ENCODE measurements around the gene NDUFB11. TPM values are rescaled to one million over a fixed set of nuclear protein-coding genes. Genes with fewer than 3 reads are reported as not detected.

Gene NDUFB11
- total and polyA plus RNA-seq, 2 donors (not counting 1 experiment from before 2014, with no cell fraction given), result 38.9 to 72.7 TPM

DNA sequence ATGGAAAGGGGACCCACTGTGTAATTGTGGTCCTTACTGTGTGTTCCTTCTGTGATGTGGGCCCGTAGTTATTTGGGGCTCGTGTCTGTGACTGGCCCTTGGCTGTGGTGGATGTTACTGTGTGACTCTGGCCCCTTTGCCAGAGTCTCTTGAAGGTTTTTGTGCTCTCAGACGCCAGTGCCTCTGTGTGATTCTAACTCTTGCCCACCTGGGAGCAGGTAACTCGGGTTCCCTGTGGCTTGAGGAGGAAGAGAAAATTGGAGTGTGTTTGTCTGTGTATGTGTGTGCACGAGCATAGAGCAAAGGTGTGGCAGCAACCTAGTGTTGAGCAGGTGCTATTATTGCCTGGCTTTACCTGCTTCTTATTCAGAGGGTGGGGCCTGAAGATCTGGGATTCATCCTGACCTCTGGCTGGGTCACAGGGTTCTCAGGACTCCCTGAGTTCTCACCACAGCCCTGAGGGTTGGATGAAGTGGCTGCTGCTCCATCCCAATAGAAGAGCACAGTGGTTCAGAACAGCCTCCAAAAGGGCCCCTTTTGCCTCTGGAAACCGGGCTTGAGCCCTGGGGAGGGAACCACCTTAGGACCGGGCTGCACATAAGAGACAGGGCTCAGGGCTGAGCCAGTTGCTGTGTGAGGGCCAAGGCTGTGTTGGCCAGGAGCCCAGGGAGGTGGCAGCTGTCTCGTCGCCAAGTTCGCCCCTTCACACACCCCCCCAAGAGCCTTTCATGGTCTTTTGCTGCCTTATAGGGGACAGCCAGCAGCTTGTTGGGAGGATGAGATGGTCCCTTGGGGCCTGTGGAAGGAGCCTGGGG is 1.8 kb upstream of the NDUFB11 start:
- no peaks in the 10 kb centered on the region for H4K20me1 ChIP-seq (ENCODE audit: control insufficient read depth, extremely low read depth, insufficient read depth, low read length)
- TF ChIP-seq, protein P1, sequence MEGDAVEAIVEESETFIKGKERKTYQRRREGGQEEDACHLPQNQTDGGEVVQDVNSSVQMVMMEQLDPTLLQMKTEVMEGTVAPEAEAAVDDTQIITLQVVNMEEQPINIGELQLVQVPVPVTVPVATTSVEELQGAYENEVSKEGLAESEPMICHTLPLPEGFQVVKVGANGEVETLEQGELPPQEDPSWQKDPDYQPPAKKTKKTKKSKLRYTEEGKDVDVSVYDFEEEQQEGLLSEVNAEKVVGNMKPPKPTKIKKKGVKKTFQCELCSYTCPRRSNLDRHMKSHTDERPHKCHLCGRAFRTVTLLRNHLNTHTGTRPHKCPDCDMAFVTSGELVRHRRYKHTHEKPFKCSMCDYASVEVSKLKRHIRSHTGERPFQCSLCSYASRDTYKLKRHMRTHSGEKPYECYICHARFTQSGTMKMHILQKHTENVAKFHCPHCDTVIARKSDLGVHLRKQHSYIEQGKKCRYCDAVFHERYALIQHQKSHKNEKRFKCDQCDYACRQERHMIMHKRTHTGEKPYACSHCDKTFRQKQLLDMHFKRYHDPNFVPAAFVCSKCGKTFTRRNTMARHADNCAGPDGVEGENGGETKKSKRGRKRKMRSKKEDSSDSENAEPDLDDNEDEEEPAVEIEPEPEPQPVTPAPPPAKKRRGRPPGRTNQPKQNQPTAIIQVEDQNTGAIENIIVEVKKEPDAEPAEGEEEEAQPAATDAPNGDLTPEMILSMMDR (conservative IDR thresholded peaks at IDR 0.05 in 1 of 2, IDR thresholded peaks at IDR 0.05 in 1 of 2; ENCODE audit: low read depth in 1 of 2, low read length in 2 of 2), result no peak
- TF ChIP-seq EZH2 (IDR thresholded peaks at IDR 0.05; ENCODE audit: low read length, missing control alignments), result no peak
- no peaks in the 10 kb centered on the region for H3K27me3 ChIP-seq (ENCODE audit: control insufficient read depth, insufficient read depth, low read length)
- peak overlapping the region; percentile 63 for H3K27ac ChIP-seq (ENCODE audit: insufficient read depth, low read length)
- H3K4me1 ChIP-seq (ENCODE audit: control insufficient read depth, extremely low read depth, insufficient read depth, low read length), result no peaks in the 10 kb centered on the region
- peak overlapping the region; percentile 87 for H3K9ac ChIP-seq (ENCODE audit: insufficient read depth, low read length)
- no peak for DNase-seq (ENCODE audit: low read depth in 2 of 2)
- peak overlapping the region; percentile 50 to 85 (median 68) for H3K4me3 ChIP-seq (replicated peaks in 1 of 4; ENCODE audit: control extremely low read depth in 1 of 4, insufficient read depth in 1 of 4, low read depth in 3 of 4, low read length in 4 of 4)
- H3K4me2 ChIP-seq (ENCODE audit: extremely low read depth, insufficient read depth, low read length), result peak overlapping the region; percentile 92
- H3K36me3 ChIP-seq (ENCODE audit: control insufficient read depth, insufficient read depth, low read length), result no peaks in the 10 kb centered on the region
- no peaks in the 10 kb centered on the region for H3K9me3 ChIP-seq (ENCODE audit: control insufficient read depth, insufficient read depth, low read depth, low read length)
- H2AFZ ChIP-seq (ENCODE audit: low read length), result no peak overlapping the region
- H3K79me2 ChIP-seq (ENCODE audit: control insufficient read depth, insufficient read depth, low read length), result peaks cover 66% of the 10 kb centered on the region

DNA sequence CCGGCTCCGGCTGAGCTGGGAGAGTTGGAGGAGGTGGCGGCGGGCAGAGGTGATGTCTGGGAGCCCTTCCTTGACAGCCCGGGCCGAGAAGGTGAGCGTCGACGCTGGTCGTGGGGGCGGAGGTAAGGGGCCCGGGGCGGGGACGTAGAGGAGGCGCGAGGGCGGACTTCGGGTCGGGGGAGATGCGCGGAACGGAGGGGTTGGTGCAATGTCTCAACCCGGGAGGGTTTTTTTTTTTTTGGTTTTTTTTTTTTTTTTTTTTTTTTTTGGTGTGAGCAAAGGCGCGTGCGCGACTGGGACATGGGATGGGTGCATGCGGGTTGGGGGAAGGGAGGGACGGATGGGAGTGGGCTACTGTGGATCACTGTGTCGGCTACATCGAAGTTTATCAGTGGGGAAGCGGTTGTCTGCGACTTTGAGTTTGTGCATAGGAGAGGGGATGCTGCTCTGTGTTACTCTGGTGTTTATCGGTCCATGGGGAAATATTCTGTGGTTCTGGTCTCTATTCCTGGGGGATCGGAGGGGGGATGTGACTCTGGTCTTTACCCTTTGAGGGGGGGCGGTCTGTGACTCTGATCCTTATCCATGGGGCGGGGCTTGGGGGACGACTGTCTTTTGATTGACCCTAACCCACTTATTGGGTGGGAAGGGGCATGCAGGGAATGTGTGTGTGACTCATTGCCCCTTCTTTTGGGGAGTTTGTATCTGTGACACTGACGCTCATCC is 1.1 kb upstream of the NDUFB11 start:
- TF ChIP-seq, protein P1 (conservative IDR thresholded peaks at IDR 0.05 in 1 of 2, IDR thresholded peaks at IDR 0.05 in 1 of 2; ENCODE audit: low read depth in 1 of 2, low read length in 2 of 2), result no peak
- TF ChIP-seq EZH2 (IDR thresholded peaks at IDR 0.05; ENCODE audit: low read length, missing control alignments), result no peak
- DNase-seq (ENCODE audit: low read depth in 2 of 2), result peak in 1 of 2 donors; percentile 14
- Histone ChIP-seq H3K4me1 (ENCODE audit: control insufficient read depth, extremely low read depth, insufficient read depth, low read length) (no peaks in the 10 kb centered on the region), H3K27ac (ENCODE audit: insufficient read depth, low read length) (peak overlapping the region; percentile 63), H3K9ac (ENCODE audit: insufficient read depth, low read length) (peak overlapping the region; percentile 87), H4K20me1 (ENCODE audit: control insufficient read depth, extremely low read depth, insufficient read depth, low read length) (no peaks in the 10 kb centered on the region), H2AFZ (ENCODE audit: low read length) (peak overlapping the region; percentile 39), H3K9me3 (ENCODE audit: control insufficient read depth, insufficient read depth, low read depth, low read length) (no peaks in the 10 kb centered on the region), H3K36me3 (ENCODE audit: control insufficient read depth, insufficient read depth, low read length) (no peaks in the 10 kb centered on the region), H3K4me2 (ENCODE audit: extremely low read depth, insufficient read depth, low read length) (peak overlapping the region; percentile 92), H3K27me3 (ENCODE audit: control insufficient read depth, insufficient read depth, low read length) (no peaks in the 10 kb centered on the region), H3K4me3 (replicated peaks in 1 of 4; ENCODE audit: control extremely low read depth in 1 of 4, insufficient read depth in 1 of 4, low read depth in 3 of 4, low read length in 4 of 4) (peak overlapping the region; percentile 50 to 85 (median 68)), H3K79me2 (ENCODE audit: control insufficient read depth, insufficient read depth, low read length) (peaks cover 59% of the 10 kb centered on the region)

DNA sequence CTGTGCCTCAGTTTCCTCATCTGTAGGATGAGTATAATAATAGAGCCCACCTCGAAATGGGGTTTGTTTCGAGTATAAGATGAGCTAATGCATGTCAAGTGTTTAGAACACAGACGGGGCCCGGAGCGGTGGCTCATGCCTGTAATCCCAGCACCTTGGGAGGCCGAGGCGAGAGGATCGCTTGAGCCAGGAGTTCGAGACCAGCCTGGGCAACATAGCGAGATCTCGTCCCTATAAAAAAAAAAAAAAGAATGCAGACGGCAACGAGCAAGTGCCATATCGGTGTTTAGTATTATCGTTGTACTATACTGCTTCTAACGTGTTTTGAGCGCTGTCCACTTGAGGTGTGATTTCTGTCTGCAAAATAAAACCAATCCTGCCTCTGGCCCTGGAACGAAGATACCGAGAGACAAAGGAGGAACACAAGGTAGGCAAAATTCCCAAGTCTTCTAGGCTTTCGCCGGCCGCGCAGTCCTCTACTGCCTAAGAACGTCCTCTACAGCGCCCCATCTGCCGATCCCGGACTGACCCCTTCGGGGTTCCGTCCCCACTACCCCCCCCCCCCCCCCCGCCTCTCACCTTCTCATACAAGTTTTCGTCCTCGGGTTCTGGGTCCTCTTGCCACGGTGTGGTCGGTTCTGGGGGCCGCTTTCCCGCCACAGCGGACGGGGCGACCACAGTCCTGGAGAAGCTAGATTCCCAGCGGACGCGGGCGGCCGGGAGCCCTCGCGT is 442 bp downstream of the NDUFB11 start:
- H3K4me1 ChIP-seq (ENCODE audit: control insufficient read depth, extremely low read depth, insufficient read depth, low read length), result no peaks in the 10 kb centered on the region
- peak in 1 of 2 donors; percentile 52 for DNase-seq (ENCODE audit: low read depth in 2 of 2)
- H3K9ac ChIP-seq (ENCODE audit: insufficient read depth, low read length), result peak overlapping the region; percentile 35
- H3K79me2 ChIP-seq (ENCODE audit: control insufficient read depth, insufficient read depth, low read length), result peaks cover 50% of the 10 kb centered on the region
- H3K36me3 ChIP-seq (ENCODE audit: control insufficient read depth, insufficient read depth, low read length), result no peaks in the 10 kb centered on the region
- H3K27ac ChIP-seq (ENCODE audit: insufficient read depth, low read length), result peak overlapping the region; percentile 63
- H3K9me3 ChIP-seq (ENCODE audit: control insufficient read depth, insufficient read depth, low read depth, low read length), result no peaks in the 10 kb centered on the region
- no peaks in the 10 kb centered on the region for H4K20me1 ChIP-seq (ENCODE audit: control insufficient read depth, extremely low read depth, insufficient read depth, low read length)
- H3K4me3 ChIP-seq (replicated peaks in 1 of 4; ENCODE audit: control extremely low read depth in 1 of 4, insufficient read depth in 1 of 4, low read depth in 3 of 4, low read length in 4 of 4), result peak overlapping the region; percentile 56 to 82 (median 72)
- TF ChIP-seq, protein P1 (conservative IDR thresholded peaks at IDR 0.05 in 1 of 2, IDR thresholded peaks at IDR 0.05 in 1 of 2; ENCODE audit: low read depth in 1 of 2, low read length in 2 of 2), result no peak
- no peak for TF ChIP-seq EZH2 (IDR thresholded peaks at IDR 0.05; ENCODE audit: low read length, missing control alignments)
- H3K4me2 ChIP-seq (ENCODE audit: extremely low read depth, insufficient read depth, low read length), result peak overlapping the region; percentile 78
- H3K27me3 ChIP-seq (ENCODE audit: control insufficient read depth, insufficient read depth, low read length), result no peaks in the 10 kb centered on the region
- H2AFZ ChIP-seq (ENCODE audit: low read length), result no peak overlapping the region

Measured in fibroblast of lung (primary cell).